H9 (cell line): Measurements from ENCODE around the gene NOL11. TPM values are rescaled to one million over a fixed set of nuclear protein-coding genes. Genes with fewer than 3 reads are reported as not detected.

Experiments used
- DNase-seq: peaks from one replicate; pipeline ENCODE4 v3.0.0-alpha.2; 2017
- H2AFZ ChIP-seq: one replicate; pipeline ENCODE4 v1.6.1; 2013; ENCODE audit warnings: mild to moderate bottlenecking, low read length, control low read depth, moderate library complexity
- H2AK5ac ChIP-seq: 2 replicates; pipeline ENCODE4 v1.6.1; 2013; ENCODE audit warnings: low read length, control low read depth, mixed read lengths; ENCODE audit not compliant: insufficient read length
- H2BK120ac ChIP-seq: one replicate; pipeline ENCODE4 v1.6.1; 2013; ENCODE audit warnings: low read depth, mild to moderate bottlenecking, low read length, control low read depth, inconsistent platforms; ENCODE audit not compliant: poor library complexity, severe bottlenecking
- H2BK12ac ChIP-seq: 2 replicates; pipeline ENCODE4 v1.6.1; 2013; ENCODE audit warnings: low read length, control low read depth, mixed read lengths, low read depth; ENCODE audit not compliant: insufficient read length
- H2BK15ac ChIP-seq: 2 replicates; pipeline ENCODE4 v1.6.1; 2013; ENCODE audit warnings: low read depth, low read length, control low read depth
- H2BK20ac ChIP-seq: one replicate; pipeline ENCODE4 v1.6.1; 2013; ENCODE audit warnings: low read depth, mild to moderate bottlenecking, low read length, control low read depth, inconsistent platforms; ENCODE audit not compliant: poor library complexity, severe bottlenecking
- H2BK5ac ChIP-seq: 2 replicates; pipeline ENCODE4 v1.6.1; 2013; ENCODE audit warnings: low read length, control low read depth, mixed read lengths; ENCODE audit not compliant: insufficient read length
- H3K14ac ChIP-seq: 2 replicates; pipeline ENCODE4 v1.6.1; 2013; ENCODE audit warnings: low read length, control low read depth; ENCODE audit not compliant: insufficient read depth
- H3K18ac ChIP-seq: 2 replicates; pipeline ENCODE4 v1.6.1; 2013; ENCODE audit warnings: low read depth, mild to moderate bottlenecking, mixed read lengths, low read length, control low read depth; ENCODE audit not compliant: insufficient read length
- H3K23ac ChIP-seq: 2 replicates; pipeline ENCODE4 v1.6.1; 2013; ENCODE audit warnings: low read length, control low read depth, mixed read lengths, low read depth; ENCODE audit not compliant: insufficient read length
- H3K23me2 ChIP-seq: 2 replicates; pipeline ENCODE4 v1.6.1; 2013; ENCODE audit warnings: low read depth, mild to moderate bottlenecking, mixed read lengths, low read length, control low read depth; ENCODE audit not compliant: insufficient read length, poor library complexity, severe bottlenecking
- H3K27ac ChIP-seq: 2 replicates; pipeline ENCODE4 v1.5.1; 2013; ENCODE audit warnings: low read length, control low read depth, mixed read lengths, low read depth; ENCODE audit not compliant: insufficient read length
- H3K27me3 ChIP-seq: 2 replicates; pipeline ENCODE4 v1.6.1; 2013; ENCODE audit warnings: low read length, control low read depth, inconsistent platforms; ENCODE audit not compliant: insufficient read depth
- H3K4ac ChIP-seq: 2 replicates; pipeline ENCODE4 v1.6.1; 2013; ENCODE audit warnings: low read depth, mild to moderate bottlenecking, control low read depth, inconsistent platforms, low read length, moderate library complexity
- H3K4me1 ChIP-seq: 2 replicates; pipeline ENCODE4 v1.6.1; 2013; ENCODE audit warnings: low read length, control low read depth, inconsistent platforms; ENCODE audit not compliant: insufficient read depth
- H3K4me2 ChIP-seq: 2 replicates; pipeline ENCODE4 v1.6.1; 2013; ENCODE audit warnings: low read length, control low read depth, mixed read lengths; ENCODE audit not compliant: insufficient read length, insufficient read depth
- H3K56ac ChIP-seq: 2 replicates; pipeline ENCODE4 v1.6.1; 2013; ENCODE audit warnings: low read depth, mild to moderate bottlenecking, mixed read lengths, low read length, control low read depth; ENCODE audit not compliant: insufficient read length
- H3K79me1 ChIP-seq: 2 replicates; pipeline ENCODE4 v1.6.1; 2013; ENCODE audit warnings: low read depth, mild to moderate bottlenecking, moderate library complexity, low read length, control low read depth, inconsistent platforms; ENCODE audit not compliant: insufficient read depth, poor library complexity, severe bottlenecking
- H3K79me2 ChIP-seq: 2 replicates; pipeline ENCODE4 v1.6.1; 2013; ENCODE audit warnings: low read length, control low read depth, inconsistent platforms; ENCODE audit not compliant: insufficient read depth
- H3K9ac ChIP-seq: 2 replicates; pipeline ENCODE4 v1.6.1; 2013; ENCODE audit warnings: low read length, control low read depth, mixed read lengths; ENCODE audit not compliant: insufficient read length; ENCODE audit errors: extremely low read depth
- H3K9me3 ChIP-seq: one replicate; pipeline ENCODE4 v1.6.1; 2013; ENCODE audit warnings: low read depth, low read length, inconsistent platforms; ENCODE audit not compliant: control insufficient read depth
- H3T11ph ChIP-seq: one replicate; pipeline ENCODE4 v1.6.1; 2013; ENCODE audit warnings: mild to moderate bottlenecking, low read length, control low read depth, inconsistent platforms
- H4K20me1 ChIP-seq: one replicate; pipeline ENCODE4 v1.6.1; 2013; ENCODE audit not compliant: control insufficient read depth, insufficient read length, insufficient read depth
- H4K5ac ChIP-seq: 2 replicates; pipeline ENCODE4 v1.6.1; 2013; ENCODE audit warnings: low read depth, mild to moderate bottlenecking, mixed read lengths, low read length, control low read depth; ENCODE audit not compliant: insufficient read length
- H4K8ac ChIP-seq: replicated peaks from 2 replicates; pipeline ENCODE4 v1.6.1; 2013; ENCODE audit warnings: low read length, control low read depth, mixed read lengths, low read depth; ENCODE audit not compliant: insufficient read length
- H4K91ac ChIP-seq: 2 replicates; pipeline ENCODE4 v1.6.1; 2013; ENCODE audit warnings: low read depth, mild to moderate bottlenecking, moderate library complexity, mixed read lengths, low read length, control low read depth; ENCODE audit not compliant: insufficient read length
- H3K27ac Mint-ChIP-seq, 3 experiments: 2 replicates in 2 of 3; 3 replicates in 1 of 3; pipeline ENCODE4 v1.8.0; 2020 to 2021; ENCODE audit warnings: mixed read lengths in 3 of 3, mild to moderate bottlenecking in 1 of 3, moderate library complexity in 1 of 3
- H3K27me3 Mint-ChIP-seq: 2 replicates; pipeline ENCODE4 v1.8.0; 2021; ENCODE audit warnings: low read depth, mild to moderate bottlenecking, moderate library complexity, mixed read lengths
- H3K36me3 Mint-ChIP-seq, 3 experiments: 2 replicates in 2 of 3; 3 replicates in 1 of 3; pipeline ENCODE4 v1.8.0; 2020 to 2021; ENCODE audit warnings: low read depth in 3 of 3, mixed read lengths in 3 of 3; ENCODE audit not compliant: insufficient read depth in 1 of 3
- H3K4me1 Mint-ChIP-seq, 2 experiments: 2 replicates each; pipeline ENCODE4 v1.8.0; 2020; ENCODE audit warnings: mixed read lengths in 2 of 2
- H3K4me3 Mint-ChIP-seq, 2 experiments: 2 replicates in 1 of 2; 3 replicates in 1 of 2; pipeline ENCODE4 v1.8.0; 2020 to 2021; ENCODE audit warnings: mild to moderate bottlenecking in 2 of 2, mixed read lengths in 2 of 2, moderate library complexity in 1 of 2
- H3K9me3 Mint-ChIP-seq, 2 experiments: 2 replicates in 1 of 2; 3 replicates in 1 of 2; pipeline ENCODE4 v1.8.0; 2020; ENCODE audit warnings: mild to moderate bottlenecking in 2 of 2, mixed read lengths in 2 of 2, moderate library complexity in 1 of 2
- CTCF ChIP-seq: fragments of 200-600 bp; sonication (generic); conservative IDR thresholded peaks from 3 replicates; pipeline ENCODE4 v1.8.0; 2021; ENCODE audit warnings: antibody characterized with exemption, mild to moderate bottlenecking
- WGBS: extraction: QIAGEN DNeasy Blood & Tissue Kit; methylation state at CpG from one replicate; pipeline ENCODE4 v1.1.7; 2013; ENCODE audit warnings: missing lambda C conversion rate, low lambda C conversion rate, mixed read lengths; ENCODE audit not compliant: insufficient read length; ENCODE audit errors: extremely low coverage; 5-methylcytosine and 5-hydroxymethylcytosine counted together
- total RNA-seq: library from RNA; stranded (reverse); gene quantifications from 2 replicates; pipeline ENCODE4 v1.2.1, GENCODE V29; 2021

Gene NOL11
- total RNA-seq, 1 experiment from 2014 or later = 114 TPM

DNA sequence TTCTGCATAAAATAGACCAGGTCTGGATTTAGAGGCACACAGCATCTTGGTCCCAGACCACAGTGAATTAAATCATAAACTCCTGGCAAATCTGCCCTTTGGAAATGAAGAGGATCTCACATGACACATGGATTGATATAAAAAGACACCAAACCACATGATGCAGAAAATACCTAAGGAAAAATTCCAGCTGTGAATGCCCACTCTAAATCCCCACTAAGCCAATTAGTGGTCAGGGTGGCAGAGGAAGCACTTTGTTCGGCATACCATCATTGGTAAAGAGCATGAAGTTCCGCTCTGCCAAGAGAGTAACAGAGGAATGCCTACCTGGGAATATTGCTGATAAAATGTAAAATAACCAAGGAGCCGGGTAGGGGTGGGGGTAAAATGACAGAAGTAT lies 32.4 kb upstream of the NOL11 start:
- Histone ChIP-seq H3K9ac (no peak overlapping the region), H3K79me1 (no peaks in the 10 kb centered on the region), H3T11ph (no peak overlapping the region), H2BK20ac (no peak overlapping the region), H3K27ac (no peak overlapping the region), H2BK5ac (no peak overlapping the region), H4K20me1 (no peaks in the 10 kb centered on the region), H3K79me2 (no peaks in the 10 kb centered on the region), H3K23ac (no peak overlapping the region), H3K27me3 (no peaks in the 10 kb centered on the region), H3K4me1 (no peaks in the 10 kb centered on the region; the same call in 1 of the 2 replicates), H3K14ac (no peak overlapping the region), H2AK5ac (no peak overlapping the region), H3K4me2 (no peak overlapping the region), H2BK15ac (no peak overlapping the region), H2AFZ (no peak overlapping the region), H3K18ac (no peak overlapping the region), H4K91ac (no peak overlapping the region), H2BK12ac (no peak overlapping the region), H3K9me3 (no peaks in the 10 kb centered on the region), H4K8ac (no peak overlapping the region), H4K5ac (no peak overlapping the region), H3K4ac (no peak overlapping the region), H2BK120ac (no peak overlapping the region), H3K56ac (no peak overlapping the region), H3K23me2 (no peaks in the 10 kb centered on the region)
- peaks cover 0 to 8% (median 0%) of the 10 kb centered on the region in 3 experiments; a peak in 1 of 7 replicates for H3K36me3 Mint-ChIP-seq
- H3K4me3 Mint-ChIP-seq = no peak overlapping the region
- no CpG with 5 or more reads among the region's 3 CpGs for WGBS
- H3K27me3 Mint-ChIP-seq = no peaks in the 10 kb centered on the region
- H3K4me1 Mint-ChIP-seq = peaks cover 11 to 12% of the 10 kb centered on the region in 2 experiments
- no peak for TF ChIP-seq CTCF
- H3K27ac Mint-ChIP-seq = 0 out of 7 replicates have a peak overlapping the region, but pooled peaks of 1 of the 3 experiments have one; percentile 72
- no peak for DNase-seq
- H3K9me3 Mint-ChIP-seq = no peaks in the 10 kb centered on the region
